G401 (cell line): Measurements from ENCODE around the gene SLC39A7. TPM values are rescaled to one million over a fixed set of nuclear protein-coding genes. Genes with fewer than 3 reads are reported as not detected.
"Not testable (repeated sequence)": the region's sequence is repeated elsewhere in the genome, so short reads cannot be mapped to it uniquely, and the experiment has no call there.

ENCODE experiments used
- DNase-seq: peaks from one replicate; pipeline ENCODE4 v3.0.0-alpha.2; 2015; ENCODE audit warnings: low spot score
- in situ Hi-C: cut with HindIII; loops from 2 replicates; pipeline ENCODE4 v1.10.0; 2016; ENCODE audit warnings: low sequenced_read_pairs, mixed read lengths
- total RNA-seq: library from RNA; depleted of rRNA; stranded (reverse); fragments of >200 nt; shearing (Covaris generic); gene quantifications from 2 replicates; pipeline ENCODE4 v1.2.3, GENCODE V29; 2014

The SLC39A7 gene
- total RNA-seq, 1 experiment from 2014 or later: 108 TPM

DNA sequence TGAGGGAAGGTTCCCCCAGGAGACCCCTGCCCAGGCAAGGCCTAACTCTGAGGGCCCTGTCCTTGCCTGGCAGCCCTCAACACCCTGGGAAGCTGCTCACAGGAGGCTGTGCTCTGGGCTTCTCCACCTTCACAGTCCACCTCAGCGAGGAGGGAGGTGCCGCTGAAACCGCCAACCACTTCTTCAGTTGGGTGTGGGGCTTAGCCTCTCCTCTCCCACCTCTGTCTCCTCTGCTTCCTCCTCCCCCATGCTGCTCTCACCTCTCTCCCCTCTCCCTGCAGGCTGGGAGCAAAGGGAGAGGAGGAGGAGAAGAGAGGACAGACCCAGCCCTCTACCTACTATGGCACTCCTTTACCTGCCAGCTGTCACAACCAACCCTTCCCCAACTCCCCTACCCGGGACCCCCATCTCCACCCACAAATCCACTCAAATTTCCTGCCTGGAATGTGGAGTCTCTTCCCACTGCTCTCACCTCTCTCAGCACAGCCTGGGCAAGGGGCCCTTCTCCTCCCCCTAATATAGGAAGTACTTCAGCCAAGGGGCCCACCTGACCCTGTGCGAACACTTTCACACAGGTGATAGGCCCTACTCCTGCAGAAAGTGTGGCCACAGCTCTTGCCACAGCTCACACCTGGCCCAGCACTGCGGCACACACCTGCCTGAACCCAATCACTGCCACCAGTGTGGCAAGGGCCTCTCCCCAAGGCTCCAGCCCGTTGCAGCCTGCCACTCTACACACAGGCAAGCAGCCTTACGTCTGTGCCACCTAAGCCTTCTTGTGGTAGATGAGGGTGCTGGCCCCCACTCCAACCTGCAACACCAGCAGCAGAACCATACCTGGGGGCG lies 14.8 kb downstream of the SLC39A7 start:
- in situ Hi-C loops: no loop called here
- DNase-seq: no peak

DNA sequence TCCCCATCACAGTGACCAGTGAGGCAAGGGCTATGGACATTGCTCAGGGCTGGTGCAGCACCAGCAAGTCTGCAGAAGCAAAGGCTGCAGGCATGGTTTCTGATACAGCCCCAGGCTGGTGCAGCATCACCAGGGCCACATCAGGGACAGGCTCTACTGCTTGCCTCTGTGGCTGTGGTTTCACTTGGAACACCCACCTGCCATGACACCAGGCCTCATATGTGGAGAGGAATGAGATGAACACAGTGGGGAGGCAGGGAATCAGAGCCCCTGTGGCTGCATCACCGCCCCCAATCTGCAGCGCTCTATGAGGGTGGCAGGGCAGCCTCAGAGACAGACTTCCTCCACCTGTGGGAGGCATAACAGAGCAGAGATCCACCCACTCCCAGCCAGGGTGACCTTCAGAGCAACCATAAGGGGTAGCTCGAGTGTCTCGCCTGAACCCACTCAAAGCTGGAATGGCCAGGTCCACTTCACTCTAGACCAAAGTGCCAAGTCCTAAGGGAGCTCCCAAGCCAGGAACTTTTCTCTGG lies 15.5 kb downstream of the SLC39A7 start:
- DNase-seq: no peak
- in situ Hi-C loops: no loop called here

DNA sequence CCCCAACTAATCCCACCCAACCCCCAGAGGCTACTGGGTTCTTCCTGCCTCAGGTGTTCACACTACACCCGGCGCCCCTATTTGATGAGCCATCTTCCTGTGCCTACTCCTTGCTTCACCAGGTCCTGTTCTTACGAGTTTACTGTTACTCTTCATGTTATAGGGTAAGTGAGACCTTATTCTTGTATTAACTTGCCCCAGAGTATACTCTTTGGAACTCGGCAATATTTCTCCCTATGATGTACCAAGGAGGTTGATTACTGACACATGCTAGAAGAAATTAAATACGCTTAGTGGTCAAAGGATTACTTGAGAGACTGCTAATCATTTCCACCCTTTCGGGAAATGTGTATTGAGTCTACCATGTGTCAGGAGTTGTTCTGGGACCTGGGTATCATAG lies 16.6 kb downstream of the SLC39A7 start:
- no peak for DNase-seq
- in situ Hi-C loops: no loop called here

DNA sequence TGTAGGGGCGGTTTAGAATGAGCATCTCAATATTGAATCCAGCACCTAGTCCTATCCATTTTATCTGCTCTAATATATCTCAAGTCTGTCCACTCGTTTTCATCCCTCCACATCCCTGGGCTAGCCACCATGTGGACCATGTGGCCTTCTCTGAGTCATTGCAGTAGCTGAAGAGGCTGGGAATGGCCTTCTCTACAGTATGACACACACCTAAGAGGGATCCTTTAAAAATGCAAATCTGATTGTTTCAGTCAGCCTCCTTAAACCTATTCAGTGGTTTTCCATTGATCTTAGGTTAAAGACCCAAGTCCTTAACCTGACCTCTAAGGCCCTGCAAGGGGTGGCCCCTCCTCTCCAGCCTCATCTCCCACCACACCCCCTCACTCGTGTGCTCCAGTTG lies 17.0 kb downstream of the SLC39A7 start:
- in situ Hi-C loops: no loop called here
- DNase-seq: no peak

DNA sequence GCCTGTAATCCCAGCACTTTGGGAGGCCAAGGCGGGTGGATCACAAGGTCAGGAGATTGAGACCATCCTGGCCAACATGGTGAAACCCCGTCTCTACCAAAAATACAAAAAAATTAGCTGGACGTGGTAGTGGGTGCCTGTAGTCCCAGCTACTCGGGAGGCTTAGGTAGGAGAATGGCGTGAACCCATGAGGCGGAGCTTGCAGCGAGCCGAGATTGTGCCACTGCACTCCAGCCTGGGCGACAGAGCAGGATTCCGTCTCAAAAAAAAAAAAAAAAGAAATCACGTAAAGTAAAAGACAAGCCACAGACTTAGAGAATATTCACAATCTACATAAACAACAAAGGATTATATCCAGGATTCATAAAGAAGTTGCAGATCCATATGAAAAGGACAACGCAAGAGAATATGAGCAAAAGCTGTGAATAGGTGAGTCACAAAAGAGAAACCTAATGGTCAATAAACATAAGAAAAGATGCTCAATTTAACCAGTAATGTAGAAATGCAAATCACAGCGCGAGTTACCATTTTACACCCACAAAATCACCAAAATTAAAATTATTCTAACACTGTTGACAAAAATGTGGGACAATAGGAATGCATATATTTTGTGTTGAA lies 25.9 kb downstream of the SLC39A7 start:
- in situ Hi-C loops: not testable (repeated sequence)

DNA sequence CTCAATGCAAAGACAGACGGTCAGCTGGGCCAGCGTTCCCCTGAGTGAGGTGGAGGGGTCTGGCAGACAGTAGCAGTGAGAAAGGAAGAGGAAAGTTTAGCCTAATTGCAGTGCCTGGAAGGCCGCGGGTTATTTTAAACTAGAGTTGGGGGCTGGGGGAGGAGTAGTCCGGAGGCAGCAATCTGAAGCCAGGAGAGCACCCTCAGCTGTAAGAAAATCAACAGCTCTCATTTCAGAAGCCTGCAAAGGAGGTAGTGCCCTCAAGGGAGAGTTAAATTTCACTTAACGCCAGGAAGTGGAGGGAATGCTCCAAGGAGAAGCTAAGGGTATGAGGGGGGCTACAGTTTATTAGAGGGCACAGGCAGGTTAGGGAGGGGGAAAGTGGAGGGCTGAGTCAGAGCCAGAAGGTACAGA lies 34.6 kb downstream of the SLC39A7 start:
- in situ Hi-C loops: no loop called here

More for the DNA sequence above, 25.9 kb downstream of the SLC39A7 start:
- not testable (repeated sequence) for DNase-seq

DNA sequence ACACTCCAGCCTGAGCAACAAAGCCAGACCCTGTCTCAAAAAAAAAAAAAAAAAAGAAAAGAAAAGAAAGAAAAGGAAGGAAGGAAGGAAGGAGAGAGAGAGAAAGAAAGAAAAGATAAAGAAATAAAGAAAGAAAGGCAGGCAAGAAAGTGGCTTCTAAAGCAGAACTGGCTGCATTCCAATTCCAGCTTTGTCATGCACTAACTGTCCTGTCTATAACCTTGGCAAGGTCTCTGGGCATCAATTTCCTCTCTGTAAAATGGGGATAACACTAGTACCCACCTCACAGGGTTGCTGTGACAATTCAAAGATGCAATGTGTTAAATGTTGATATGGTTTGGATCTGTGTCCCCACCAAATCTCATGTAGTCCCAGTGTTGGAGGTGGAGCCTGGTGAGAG lies 35.7 kb downstream of the SLC39A7 start:
- DNase-seq: no peak
- in situ Hi-C loops: no loop called here

More for the DNA sequence above, 34.6 kb downstream of the SLC39A7 start:
- no peak for DNase-seq

DNA sequence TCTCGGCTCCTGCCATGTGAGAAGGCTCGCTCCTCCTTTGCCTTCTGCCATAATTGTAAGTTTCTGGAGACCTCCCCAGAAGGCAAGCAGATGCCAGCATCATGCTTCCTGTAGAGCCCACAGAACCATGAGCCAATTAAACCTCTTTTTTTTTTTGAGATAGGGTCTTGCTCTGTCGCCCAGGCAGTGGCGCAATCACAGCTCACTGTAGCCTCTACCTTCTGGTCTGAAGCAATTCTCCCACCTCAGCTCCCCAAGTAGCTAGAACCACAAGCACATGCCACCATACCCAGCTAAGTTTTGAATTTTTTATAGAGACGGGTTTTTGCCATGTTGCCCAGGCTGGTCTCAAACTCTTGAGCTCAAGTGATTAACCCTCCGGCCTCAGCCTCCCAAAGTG lies 36.2 kb downstream of the SLC39A7 start:
- in situ Hi-C loops: no loop called here
- no peak for DNase-seq

DNA sequence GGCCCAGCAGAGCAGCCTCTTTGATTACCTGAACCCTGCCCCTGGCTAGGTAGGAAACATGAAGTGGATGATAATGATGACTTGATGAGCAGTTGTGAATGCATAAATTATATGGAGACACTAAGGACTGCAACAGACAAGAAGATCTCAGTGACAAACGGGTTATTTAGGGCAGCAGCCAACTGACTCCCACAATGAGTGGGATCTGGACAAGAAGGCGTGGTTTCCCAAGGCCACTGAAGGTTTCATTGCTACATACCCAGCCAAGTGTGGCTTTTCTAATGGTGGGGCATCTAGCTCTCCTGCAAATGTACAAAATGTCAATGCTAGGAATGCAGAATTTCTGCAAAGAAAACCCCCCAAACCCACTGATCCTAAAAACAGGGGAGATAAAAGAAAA lies 37.1 kb downstream of the SLC39A7 start:
- DNase-seq: no peak
- in situ Hi-C loops: no loop called here

DNA sequence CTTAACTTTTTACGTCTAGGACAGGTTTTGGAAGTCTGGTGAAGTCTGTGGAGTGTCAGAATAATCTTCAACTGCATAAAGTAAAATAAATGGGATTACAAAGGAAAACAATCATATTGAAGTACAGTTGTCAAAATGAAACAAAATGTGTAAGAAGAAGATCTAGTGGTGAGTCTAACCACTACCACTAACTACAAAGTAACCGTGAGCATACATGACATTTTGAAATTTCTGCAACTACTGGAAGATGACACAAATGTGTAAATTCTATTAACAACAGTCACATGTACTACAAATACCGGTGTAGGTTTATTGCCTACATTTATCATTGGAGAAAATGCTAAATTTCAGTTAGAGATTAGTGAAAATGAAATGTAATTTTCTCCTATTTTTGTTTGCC lies 41.3 kb downstream of the SLC39A7 start:
- in situ Hi-C loops: no loop called here
- DNase-seq: no peak

DNA sequence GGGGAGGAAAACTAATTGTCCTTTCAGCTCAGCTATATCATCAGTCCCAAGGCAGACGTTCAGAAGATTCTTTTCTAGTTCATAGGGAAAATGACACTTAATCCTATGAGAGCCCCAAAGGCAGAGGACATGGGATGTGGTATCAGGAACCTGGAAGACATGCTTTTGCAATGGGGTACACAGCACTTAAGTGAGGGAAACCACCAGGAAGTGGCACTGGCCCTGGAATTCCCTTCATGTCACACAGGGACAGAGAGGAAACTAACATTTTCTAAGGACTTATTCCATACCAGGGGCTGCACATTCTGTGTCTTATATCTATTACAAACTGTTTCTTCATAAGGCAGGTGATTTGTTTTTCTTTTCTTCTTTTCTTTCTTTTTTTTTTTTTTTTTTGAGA lies 42.8 kb downstream of the SLC39A7 start:
- no peak for DNase-seq
- in situ Hi-C loops: no loop called here

DNA sequence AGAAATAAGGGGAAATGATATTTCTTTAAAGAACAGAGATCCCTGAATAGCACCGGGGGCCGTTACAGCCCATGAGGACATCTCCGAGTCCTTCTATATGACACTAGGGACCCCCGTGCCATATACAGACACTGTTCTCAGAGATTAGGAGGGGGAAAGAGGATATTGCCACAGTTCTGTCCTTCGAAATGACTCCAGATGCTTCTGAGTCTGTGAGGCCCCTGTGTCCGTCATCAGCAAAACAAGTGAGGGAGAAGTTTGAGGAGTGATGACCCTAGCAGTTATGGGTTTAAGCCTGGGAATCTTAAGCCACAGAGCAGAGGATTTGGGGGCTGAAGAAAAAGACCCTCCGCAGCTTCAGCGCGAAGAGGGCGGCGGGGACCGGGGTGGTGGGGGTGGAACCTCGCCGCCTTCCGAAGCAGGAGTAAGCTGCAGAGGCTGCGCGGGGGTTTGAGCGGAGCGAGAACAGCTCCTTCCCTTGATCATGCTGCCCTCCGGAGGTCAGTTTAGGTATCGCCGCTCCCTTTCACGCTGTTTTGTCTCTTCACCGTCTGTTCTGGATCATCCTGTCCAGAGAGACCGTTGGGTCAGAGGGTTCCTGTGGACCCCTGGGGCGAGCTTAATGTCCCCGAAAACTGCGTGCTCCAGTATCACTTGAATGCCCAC lies 47.4 kb downstream of the SLC39A7 start:
- peak; percentile 91 for DNase-seq
- in situ Hi-C loops: no loop called here

DNA sequence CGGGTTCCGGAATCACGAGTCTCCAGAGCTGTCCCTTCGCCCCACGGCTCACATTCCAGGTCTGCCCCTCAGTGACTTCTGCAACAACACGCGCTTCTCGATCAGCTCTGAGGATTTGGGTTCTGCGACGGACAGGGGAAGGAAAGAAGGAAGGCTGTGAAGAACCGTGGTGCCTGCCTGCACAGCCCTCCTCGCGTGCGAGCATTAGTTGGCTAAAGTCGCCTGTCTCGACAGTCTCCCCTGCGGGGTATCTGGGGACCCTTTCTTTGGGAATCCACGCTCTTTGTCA lies 47.9 kb downstream of the SLC39A7 start:
- in situ Hi-C loops: no loop called here

DNA sequence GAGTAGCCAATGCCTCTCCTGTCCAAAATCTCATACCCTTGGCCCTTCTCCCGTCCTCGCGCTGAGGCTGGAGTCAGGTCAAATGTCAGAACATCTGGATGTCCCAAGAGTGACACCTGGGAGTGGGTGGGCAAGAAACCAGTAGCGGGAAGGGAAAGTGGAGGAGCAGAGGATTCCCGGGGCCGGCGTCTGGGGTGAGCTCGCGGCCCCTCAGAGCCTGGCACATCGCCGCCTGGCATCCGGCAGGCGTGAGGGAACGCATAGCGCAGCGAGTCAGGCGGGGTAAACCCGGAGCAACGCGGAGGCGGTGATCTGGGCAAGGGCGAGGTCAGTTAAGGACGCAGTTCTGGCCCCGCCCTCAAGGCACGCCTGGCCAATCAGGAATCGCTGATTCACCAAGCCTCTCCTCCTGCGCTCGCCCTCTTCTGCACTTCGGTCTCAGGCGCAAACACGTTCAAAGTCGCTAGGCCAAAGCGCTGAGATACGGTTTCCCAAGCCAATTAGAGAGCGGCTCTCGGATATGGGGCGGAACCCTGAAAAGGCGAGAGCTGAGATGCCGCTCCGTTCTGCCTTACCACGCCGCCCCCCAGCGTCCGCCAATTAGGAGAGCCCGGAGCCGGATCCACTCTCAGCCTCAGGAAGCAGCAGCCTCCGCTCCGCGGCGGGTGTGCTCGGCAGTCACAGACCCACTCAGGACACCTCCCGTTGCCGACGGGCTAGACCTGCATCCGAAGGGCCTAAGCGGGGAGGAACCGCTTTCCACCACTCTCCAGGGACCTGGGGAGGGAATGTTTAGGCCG lies 48.5 kb downstream of the SLC39A7 start:
- in situ Hi-C loops: no loop called here
- DNase-seq: peak; percentile 100

More for the DNA sequence above, 47.9 kb downstream of the SLC39A7 start:
- DNase-seq: no peak

DNA sequence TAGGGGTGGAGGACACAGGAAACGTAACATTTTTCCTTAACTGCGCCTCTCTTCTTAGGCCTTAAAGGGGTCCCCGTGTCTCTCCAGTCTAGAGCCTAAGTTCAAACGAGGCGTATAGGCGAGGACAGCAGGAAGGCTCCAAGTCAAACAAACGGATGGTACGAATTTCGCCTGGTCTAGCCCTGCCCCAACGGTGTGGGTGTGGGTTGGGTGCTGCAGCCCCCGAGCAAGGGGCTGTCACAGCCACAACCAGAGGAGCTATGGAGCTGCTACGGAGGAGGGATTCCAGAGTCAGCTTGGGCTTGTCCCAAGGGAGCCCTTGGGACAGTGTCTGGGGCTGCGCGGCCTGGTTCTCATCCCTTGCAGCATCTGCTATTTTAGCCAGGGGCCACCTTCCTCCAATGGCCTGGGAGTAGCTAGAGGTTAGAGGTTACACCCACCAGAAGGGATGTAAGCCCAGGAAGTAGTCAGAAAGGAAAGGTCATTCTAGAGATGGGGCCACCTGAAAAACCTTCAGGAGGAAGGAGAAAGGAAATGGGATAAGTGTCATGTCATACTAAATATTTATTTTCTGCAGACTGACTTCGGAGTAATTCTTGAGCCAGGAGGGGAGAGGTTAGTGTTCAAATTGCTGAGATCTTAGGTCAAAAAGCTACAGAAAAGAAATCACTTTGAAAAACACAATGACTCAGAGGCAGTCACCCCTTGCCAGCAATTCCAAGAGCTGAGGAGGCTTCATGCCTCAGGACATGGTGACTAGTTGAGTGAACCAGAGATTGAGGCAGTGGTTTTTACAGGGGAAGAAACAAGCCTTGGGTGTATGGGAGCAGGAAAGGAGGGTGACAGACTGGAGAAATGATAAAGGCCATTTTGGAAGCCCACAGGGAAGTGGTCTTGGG lies 49.3 kb downstream of the SLC39A7 start:
- in situ Hi-C loops: no loop called here
- DNase-seq: no peak

DNA sequence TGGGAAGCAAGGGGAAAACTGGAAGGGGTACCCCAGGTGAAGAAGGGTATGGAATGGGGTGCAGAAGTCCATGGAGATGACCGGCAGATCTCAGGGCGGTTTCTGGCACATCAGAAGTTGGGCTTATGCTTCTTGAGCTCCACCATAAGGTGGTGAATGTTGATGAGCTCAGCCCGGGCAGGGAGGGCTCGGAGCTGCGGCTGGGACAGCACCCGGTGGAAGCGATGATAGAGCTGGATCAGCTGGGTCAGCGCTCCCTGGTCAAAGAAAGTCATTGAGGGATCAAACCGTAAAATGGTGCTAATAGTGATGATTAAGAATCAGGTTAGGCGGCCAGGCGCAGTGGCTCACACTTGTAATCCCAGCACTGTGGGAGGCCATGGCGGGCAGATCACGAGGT lies 50.1 kb downstream of the SLC39A7 start:
- in situ Hi-C loops: no loop called here
- DNase-seq: no peak

DNA sequence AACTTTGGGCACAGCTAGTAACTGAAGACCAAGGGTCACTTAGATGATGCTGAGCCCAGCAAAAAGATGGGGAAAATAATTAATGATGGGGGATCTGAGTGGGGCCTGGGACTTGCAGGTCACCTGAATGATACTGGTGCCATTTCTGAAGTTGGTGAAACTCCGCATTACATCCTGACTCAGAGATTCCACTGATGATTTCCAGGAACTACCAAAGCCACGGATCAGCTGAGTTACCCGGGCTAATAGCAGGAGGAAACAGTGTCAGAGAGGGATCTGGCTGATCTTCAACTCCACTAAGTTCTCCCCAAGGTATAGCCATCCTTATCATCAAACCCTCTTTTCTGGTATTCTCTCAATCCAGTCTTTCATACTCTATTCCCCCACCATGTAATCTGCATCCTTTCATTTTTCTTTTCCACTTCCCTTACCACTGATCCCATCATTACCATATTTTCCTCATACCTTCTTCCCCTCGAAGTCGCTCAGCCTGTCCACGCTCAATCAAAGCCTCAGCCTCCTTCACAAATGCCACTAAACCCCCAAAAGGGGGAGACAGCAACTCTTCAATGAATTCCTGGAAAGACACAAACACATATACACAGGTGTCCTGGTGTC lies 50.8 kb downstream of the SLC39A7 start:
- no peak for DNase-seq
- in situ Hi-C loops: no loop called here

DNA sequence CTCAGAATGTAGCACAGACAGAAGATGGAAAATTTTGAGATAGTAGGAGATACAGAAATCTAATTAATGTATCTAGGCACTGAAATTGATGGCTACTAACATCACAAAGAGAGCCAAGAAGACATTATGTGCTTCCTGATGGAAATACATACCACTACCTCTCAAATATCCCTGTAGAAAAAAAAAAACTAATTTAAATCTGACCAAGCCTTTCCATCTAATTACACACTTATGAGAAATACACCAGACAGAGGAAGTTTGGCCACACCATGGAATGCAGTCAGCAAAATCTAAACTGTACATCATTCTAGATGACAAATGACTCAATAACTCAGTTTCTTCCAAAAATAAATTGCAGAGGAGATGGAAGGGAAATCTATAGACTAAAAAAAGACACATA lies 52.1 kb downstream of the SLC39A7 start:
- no peak for DNase-seq
- in situ Hi-C loops: no loop called here
